ENCODE measurements around the gene DPP6. TPM values are rescaled to one million over a fixed set of nuclear protein-coding genes. Genes with fewer than 3 reads are reported as not detected.

DPP6 gene
- total and polyA plus RNA-seq, 2 experiments from 2014 or later: 0.21 TPM; not detected in 1

- no peaks in the 10 kb centered on the region for H3K27me3 ChIP-seq
- no peaks in the 10 kb centered on the region for H3K36me3 ChIP-seq
- DNase-seq (ENCODE audit: low read depth in 1 of 2, low spot score in 1 of 2): no peak
- H3K4me3 ChIP-seq: no peak overlapping the region
- no peaks in the 10 kb centered on the region for H3K4me1 ChIP-seq (ENCODE audit: low read depth)
- TF ChIP-seq CTCF (IDR thresholded peaks at IDR 0.05; ENCODE audit: low read depth, low read length): no peak
- no peaks in the 10 kb centered on the region for H3K9me3 ChIP-seq (ENCODE audit: low read depth)
- H3K27ac ChIP-seq: no peak overlapping the region
Observed at GRCh38 chr7:154767821-154768415, 715.7 kb downstream of the DPP6 start.

- Histone ChIP-seq H3K9me3 (ENCODE audit: low read depth) (no peaks in the 10 kb centered on the region), H3K4me1 (ENCODE audit: low read depth) (no peaks in the 10 kb centered on the region), H3K27me3 (no peaks in the 10 kb centered on the region), H3K4me3 (no peak overlapping the region), H3K27ac (no peak overlapping the region), H3K36me3 (no peaks in the 10 kb centered on the region)
- TF ChIP-seq CTCF (IDR thresholded peaks at IDR 0.05; ENCODE audit: low read depth, low read length): no peak
- DNase-seq (ENCODE audit: low read depth in 1 of 2, low spot score in 1 of 2): no peak
Observed at GRCh38 chr7:154769001-154769400, 716.8 kb downstream of the DPP6 start.

- no peak for TF ChIP-seq CTCF (IDR thresholded peaks at IDR 0.05; ENCODE audit: low read depth, low read length)
Observed at GRCh38 chr7:154769527-154769926, 717.3 kb downstream of the DPP6 start.

GRCh38 chr7:154770361-154770760, 718.2 kb downstream of the DPP6 start:
- TF ChIP-seq CTCF (IDR thresholded peaks at IDR 0.05; ENCODE audit: low read depth, low read length): no peak
- H3K4me1 ChIP-seq (ENCODE audit: low read depth): no peaks in the 10 kb centered on the region
- H3K27ac ChIP-seq: no peak overlapping the region
- H3K4me3 ChIP-seq: no peak overlapping the region
- H3K36me3 ChIP-seq: no peaks in the 10 kb centered on the region
- DNase-seq (ENCODE audit: low read depth in 1 of 2, low spot score in 1 of 2): no peak
- no peaks in the 10 kb centered on the region for H3K27me3 ChIP-seq
- no peaks in the 10 kb centered on the region for H3K9me3 ChIP-seq (ENCODE audit: low read depth)

More at GRCh38 chr7:154769527-154769926, 717.3 kb downstream of the DPP6 start:
- H3K4me1 ChIP-seq (ENCODE audit: low read depth): no peaks in the 10 kb centered on the region
- H3K9me3 ChIP-seq (ENCODE audit: low read depth): no peaks in the 10 kb centered on the region
- DNase-seq (ENCODE audit: low read depth in 1 of 2, low spot score in 1 of 2): no peak
- H3K27ac ChIP-seq: no peak overlapping the region
- no peaks in the 10 kb centered on the region for H3K36me3 ChIP-seq
- H3K27me3 ChIP-seq: no peaks in the 10 kb centered on the region
- no peak overlapping the region for H3K4me3 ChIP-seq

- Histone ChIP-seq H3K27ac (no peak overlapping the region), H3K9me3 (ENCODE audit: low read depth) (no peaks in the 10 kb centered on the region), H3K4me3 (no peak overlapping the region), H3K36me3 (no peaks in the 10 kb centered on the region), H3K4me1 (ENCODE audit: low read depth) (no peaks in the 10 kb centered on the region), H3K27me3 (no peaks in the 10 kb centered on the region)
- TF ChIP-seq CTCF (IDR thresholded peaks at IDR 0.05; ENCODE audit: low read depth, low read length): no peak
- DNase-seq (ENCODE audit: low read depth in 1 of 2, low spot score in 1 of 2): no peak
Observed at GRCh38 chr7:154770962-154771361, 718.8 kb downstream of the DPP6 start.

All from cardiac muscle cell (in vitro differentiated cells and primary cell).